Heart right ventricle (tissue), 16 donors: ENCODE results near the gene DNAJC1. TPM values are rescaled to one million over a fixed set of nuclear protein-coding genes. Genes with fewer than 3 reads are reported as not detected.

ENCODE experiments used
- ATAC-seq, 8 donors: fragments of 200-7000 bp; cut with Tn5 transposase; one replicate each; pipeline ENCODE4 v1.9.1; 2020; ENCODE audit warnings: mild to moderate bottlenecking in 8 of 8, moderate library complexity in 8 of 8, moderate number of reproducible peaks in 1 of 8
- DNase-seq, 2 donors: peaks; one replicate each; pipeline ENCODE4 v3.0.0-alpha.2; 2020
- H3K27ac ChIP-seq, 10 donors: fragments of 200-600 bp; sonication (generic) in 2 of 10; one replicate each; pipeline versions ENCODE4 v1.5.0 to v1.8.0; 2020 to 2022; ENCODE audit warnings: mild to moderate bottlenecking in 3 of 10
- H3K27me3 ChIP-seq, 7 donors: fragments of 200-600 bp; one replicate each; pipeline ENCODE4 v1.8.0; 2021 to 2022; ENCODE audit warnings: mild to moderate bottlenecking in 2 of 7
- H3K36me3 ChIP-seq, 9 donors: fragments of 200-600 bp; sonication (generic) in 1 of 9; one replicate each; pipeline versions ENCODE4 v1.5.0 to v1.8.0; 2020 to 2022; ENCODE audit warnings: mild to moderate bottlenecking in 2 of 9
- H3K4me1 ChIP-seq, 9 donors: fragments of 200-600 bp; sonication (generic) in 1 of 9; one replicate each; pipeline versions ENCODE4 v1.5.0 to v1.8.0; 2020 to 2022; ENCODE audit warnings: mild to moderate bottlenecking in 4 of 9
- H3K4me3 ChIP-seq, 10 donors: fragments of 200-600 bp; sonication (generic) in 2 of 10; one replicate each; pipeline versions ENCODE4 v1.5.0 to v1.8.0; 2020 to 2022; ENCODE audit warnings: mild to moderate bottlenecking in 7 of 10, moderate library complexity in 2 of 10
- H3K9me3 ChIP-seq, 11 donors: fragments of 200-600 bp in 10 of 11; sonication (generic) in 2 of 11; one replicate each; pipeline versions ENCODE4 v1.5.0 to v1.8.0; 2013 to 2022; ENCODE audit warnings: mild to moderate bottlenecking in 2 of 11, control low read depth in 1 of 11, moderate library complexity in 1 of 11
- CTCF ChIP-seq, 9 donors: fragments of 200-600 bp; sonication (generic) in 2 of 9; IDR thresholded peaks; one replicate each; pipeline versions ENCODE4 v1.5.0 to v1.8.0; 2021 to 2022; ENCODE audit warnings: antibody characterized with exemption in 9 of 9, mild to moderate bottlenecking in 5 of 9, moderate library complexity in 1 of 9
- WGBS, 2 donors: extraction: QIAGEN DNeasy Blood & Tissue Kit; methylation state at CpG; one replicate each; pipeline ENCODE4 v1.1.7; 2013; ENCODE audit warnings: inconsistent platforms in 1 of 2; 5-methylcytosine and 5-hydroxymethylcytosine counted together
- intact Hi-C, 10 donors: fragments of 100-400 bp; cut with DNase I; formaldehyde crosslinking; loops; one replicate each; pipeline versions ENCODE4 v1.11.1 to v1.14.2; 2022
- polyA plus RNA-seq, 2 donors: library from polyadenylated mRNA; stranded (reverse); fragments of 200-250 nt; gene quantifications; one replicate each; pipeline ENCODE4 v1.2.3, GENCODE V29; 2013
- total RNA-seq, 10 donors: library from RNA; stranded (reverse); fragmentation: NEBNext Ultra II Directional in 3 of 10; extraction: Animal tissue kit (Norgen Biotek cat#: 25700) in 3 of 10; gene quantifications; one replicate each; pipeline versions ENCODE4 v1.2.1 to v1.2.4, GENCODE V29; 2021 to 2023
- donor health status: Arrhythmogenic right ventricular cardiomyopathy.
- donor health status: ischemic (EF 13 %, LVEDD 7.1; RV severe dilation, severe dysfunction).
- donor health status: healthy with polysubstance abuse.
- donor health status: DM: no; HTN: yes; CAD: no.
- donor health status: DM: no; HTN: no; CAD: no.
- donor health status: ischemic (EF 25% LVEDD 6.9; RV normal size, moderate dysfunction).
- donor health status: ischemic (EF 25% LVEDD 5.7; RV mildly dilated, moderate dysfunction).
- donor health status: healthy.
- donor health status: DM: yes; HTN: yes; CAD: no.
- donor health status: Ischemic cardiomyopathy.
- donor health status: ischemic (EF 35%, LVEDD 5.7; RV mildly dilated, moderate dysfunction).
- donor health status: nonischemic (EF 11% LVEDD 7.7; RV severe dilation, severe dysfunction).
- donor health status: DM: yes; HTN: yes; CAD: no.
- donor health status: PGD.
- donor health status: ischemic (EF 29% LVEDD 5.4; RV normal size, mild dysfunction).
- donor health status: nonischemic (EF 23%, LVEDD 6.1; RV moderate dilation, normal function).

DNAJC1 gene
- total and polyA plus RNA-seq, 12 donors, result 8.9 to 26.8 (median 11.4) TPM

GRCh38 chr10:21954690-21955089 lies 48.8 kb downstream of the DNAJC1 start:
- no peaks in the 10 kb centered on the region for H3K9me3 ChIP-seq
- H3K36me3 ChIP-seq, result no peaks in the 10 kb centered on the region
- no peak overlapping the region for H3K4me3 ChIP-seq
- WGBS, 2 donors, result 34 to 49% methylated on average over 1 of the region's 1 CpG
- DNase-seq, result no peak
- no peaks in the 10 kb centered on the region for H3K27me3 ChIP-seq
- no peak for TF ChIP-seq CTCF (IDR thresholded peaks at IDR 0.05)
- no peak for ATAC-seq
- peaks cover 0 to 22% (median 13%) of the 10 kb centered on the region in 9 donors for H3K4me1 ChIP-seq
- intact Hi-C loops, result loop anchor here in 7 of 10 donors (2.0 to 10.0 kb wide), 7 partner anchors 220 to 880 kb away; no protein-coding TSS in a partner anchor
- peak overlapping the region in 1 of 10 donors; percentile 14 for H3K27ac ChIP-seq

GRCh38 chr10:21954132-21954531 lies 49.4 kb downstream of the DNAJC1 start:
- TF ChIP-seq CTCF (IDR thresholded peaks at IDR 0.05), result no peak
- WGBS, 2 donors, result 58 to 60% methylated on average over 5 of the region's 5 CpGs
- Histone ChIP-seq H3K4me3 (no peak overlapping the region), H3K4me1 (peaks cover 0 to 22% (median 13%) of the 10 kb centered on the region in 9 donors), H3K27me3 (no peaks in the 10 kb centered on the region), H3K9me3 (no peaks in the 10 kb centered on the region), H3K36me3 (no peaks in the 10 kb centered on the region), H3K27ac (peak overlapping the region in 1 of 10 donors; percentile 14)
- ATAC-seq (peak in 1 of 8 donors; percentile 41), DNase-seq (no peak)
- intact Hi-C loops, result loop anchor here in 7 of 10 donors (2.0 to 10.0 kb wide), 7 partner anchors 219 to 879 kb away; no protein-coding TSS in a partner anchor

GRCh38 chr10:21953585-21954057 lies 49.9 kb downstream of the DNAJC1 start:
- no peak for DNase-seq
- TF ChIP-seq CTCF (IDR thresholded peaks at IDR 0.05), result peak in 8 of 9 donors; percentile 10 to 64 (median 46)
- no peak overlapping the region for H3K4me3 ChIP-seq
- H3K27ac ChIP-seq, result no peak overlapping the region
- intact Hi-C loops, result loop anchor here in 7 of 10 donors (2.0 to 10.0 kb wide), 7 partner anchors 219 to 879 kb away; no protein-coding TSS in a partner anchor
- 3 to 5% methylated on average over 1 of the region's 1 CpG for WGBS, 2 donors
- no peaks in the 10 kb centered on the region for H3K27me3 ChIP-seq
- no peaks in the 10 kb centered on the region for H3K36me3 ChIP-seq
- H3K4me1 ChIP-seq, result peaks cover 0 to 22% (median 13%) of the 10 kb centered on the region in 9 donors
- no peaks in the 10 kb centered on the region for H3K9me3 ChIP-seq
- peak in 5 of 8 donors; percentile 52 to 72 (median 59) for ATAC-seq

- no peaks in the 10 kb centered on the region for H3K9me3 ChIP-seq
- H3K36me3 ChIP-seq, result no peaks in the 10 kb centered on the region
- intact Hi-C loops, result loop anchor here in 7 of 10 donors (5.0 to 10.0 kb wide), 6 partner anchors 216 to 876 kb away; no protein-coding TSS in a partner anchor
- H3K27me3 ChIP-seq, result no peaks in the 10 kb centered on the region
- TF ChIP-seq CTCF (IDR thresholded peaks at IDR 0.05), result no peak
- H3K27ac ChIP-seq, result no peak overlapping the region
- no peak for ATAC-seq
- no peak for DNase-seq
- WGBS, 2 donors, result 64 to 72% methylated on average over 2 of the region's 2 CpGs
- H3K4me1 ChIP-seq, result peaks cover 0 to 24% (median 14%) of the 10 kb centered on the region in 9 donors
- H3K4me3 ChIP-seq, result no peak overlapping the region
Observed at GRCh38 chr10:21950566-21950965, 53.0 kb downstream of the DNAJC1 start.
